GM12878 (cell line): ENCODE measurements around the gene LGI4.

ENCODE experiments used
- ASH2L ChIP-seq: fragments of 300-600, 200-600 bp; sonication (generic); IDR thresholded peaks from 2 replicates; pipeline ENCODE4 v1.6.1; 2017; ENCODE audit warnings: low read depth, mild to moderate bottlenecking, borderline replicate concordance
- CHD1 ChIP-seq: IDR thresholded peaks from 2 replicates; pipeline ENCODE4 v1.6.1; 2012; ENCODE audit warnings: low read depth, low read length, improper control_type of control experiment
- EZH2 ChIP-seq: IDR thresholded peaks from 2 replicates; pipeline ENCODE4 v1.6.1; 2012; ENCODE audit warnings: low read depth, mild to moderate bottlenecking, control low read depth, inconsistent platforms, low read length, borderline replicate concordance; ENCODE audit not compliant: control insufficient read depth
- GABPA ChIP-seq: IDR thresholded peaks from 2 replicates; pipeline ENCODE4 v1.6.1; 2014; ENCODE audit warnings: antibody characterized with exemption, low read depth, mild to moderate bottlenecking, inconsistent platforms
- MLLT1 ChIP-seq: fragments of 450-650 bp; IDR thresholded peaks from 2 replicates; pipeline ENCODE4 v1.6.1; 2016; ENCODE audit warnings: mild to moderate bottlenecking
- POLR2A ChIP-seq: IDR thresholded peaks from 2 replicates; pipeline ENCODE4 v1.6.1; 2011; ENCODE audit warnings: low read depth, mild to moderate bottlenecking, low read length
- RAD21 ChIP-seq: IDR thresholded peaks from 2 replicates; pipeline ENCODE4 v1.6.1; 2011; ENCODE audit warnings: mild to moderate bottlenecking, low read depth, low read length, moderate library complexity; ENCODE audit not compliant: insufficient read depth
- ZNF274 ChIP-seq: IDR thresholded peaks from one replicate; pipeline ENCODE4 v1.8.0; 2011; ENCODE audit not compliant: insufficient read length, insufficient read depth
- ZSCAN29 ChIP-seq: fragments of 450-650 bp; IDR thresholded peaks from 2 replicates; pipeline ENCODE4 v1.6.1; 2017; ENCODE audit warnings: mild to moderate bottlenecking, moderate library complexity
- TF ChIP-seq, protein P1 (sequence below), 3 experiments: IDR thresholded peaks in 2 of 3; conservative IDR thresholded peaks in 1 of 3; 2 replicates each; pipeline ENCODE4 v1.5.1; 2011; ENCODE audit warnings: low read depth in 3 of 3, low read length in 3 of 3, mild to moderate bottlenecking in 3 of 3, control low read depth in 2 of 3, moderate library complexity in 2 of 3, inconsistent platforms in 1 of 3, mixed read lengths in 1 of 3; ENCODE audit not compliant: control insufficient read depth in 2 of 3, insufficient read depth in 1 of 3; ENCODE audit errors: extremely low read depth in 1 of 3

- no peak for TF ChIP-seq GABPA
- no peak for TF ChIP-seq ZNF274
- TF ChIP-seq EZH2, result no peak
- TF ChIP-seq, protein P1, sequence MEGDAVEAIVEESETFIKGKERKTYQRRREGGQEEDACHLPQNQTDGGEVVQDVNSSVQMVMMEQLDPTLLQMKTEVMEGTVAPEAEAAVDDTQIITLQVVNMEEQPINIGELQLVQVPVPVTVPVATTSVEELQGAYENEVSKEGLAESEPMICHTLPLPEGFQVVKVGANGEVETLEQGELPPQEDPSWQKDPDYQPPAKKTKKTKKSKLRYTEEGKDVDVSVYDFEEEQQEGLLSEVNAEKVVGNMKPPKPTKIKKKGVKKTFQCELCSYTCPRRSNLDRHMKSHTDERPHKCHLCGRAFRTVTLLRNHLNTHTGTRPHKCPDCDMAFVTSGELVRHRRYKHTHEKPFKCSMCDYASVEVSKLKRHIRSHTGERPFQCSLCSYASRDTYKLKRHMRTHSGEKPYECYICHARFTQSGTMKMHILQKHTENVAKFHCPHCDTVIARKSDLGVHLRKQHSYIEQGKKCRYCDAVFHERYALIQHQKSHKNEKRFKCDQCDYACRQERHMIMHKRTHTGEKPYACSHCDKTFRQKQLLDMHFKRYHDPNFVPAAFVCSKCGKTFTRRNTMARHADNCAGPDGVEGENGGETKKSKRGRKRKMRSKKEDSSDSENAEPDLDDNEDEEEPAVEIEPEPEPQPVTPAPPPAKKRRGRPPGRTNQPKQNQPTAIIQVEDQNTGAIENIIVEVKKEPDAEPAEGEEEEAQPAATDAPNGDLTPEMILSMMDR (IDR thresholded peaks at IDR 0.05 in 2 of 3, conservative IDR thresholded peaks at IDR 0.05 in 1 of 3; ENCODE audit: control insufficient read depth in 2 of 3, extremely low read depth in 1 of 3, insufficient read depth in 1 of 3, low read depth in 3 of 3, low read length in 3 of 3), result no peak
- TF ChIP-seq CHD1, result no peak
- TF ChIP-seq MLLT1, result peak; percentile 59
- TF ChIP-seq RAD21, result no peak
- no peak for TF ChIP-seq ASH2L
- no peak for TF ChIP-seq ZSCAN29
- no peak for TF ChIP-seq POLR2A
These were observed 2.3 kb upstream of the LGI4 start for GRCh38 chr19:35136977-35137702.
